ENCODE data around the gene MICB.

GRCh38 chr6:31531771-31532643 is 34.1 kb downstream of the MICB start:
- TF ChIP-seq POLR2A (IDR thresholded peaks at IDR 0.05; ENCODE audit: low read length): no peak
- no peak for TF ChIP-seq GATA1 (IDR thresholded peaks at IDR 0.05; ENCODE audit: low read depth, low read length)
